ENCODE results near the gene MTHFD2. TPM values are rescaled to one million over a fixed set of nuclear protein-coding genes. Genes with fewer than 3 reads are reported as not detected.

Gene MTHFD2
- total RNA-seq, 3 donors from 2014 or later (not counting 1 experiment from before 2014, with no cell fraction given): 28.7 to 41.1 (median 40.5) TPM

DNA sequence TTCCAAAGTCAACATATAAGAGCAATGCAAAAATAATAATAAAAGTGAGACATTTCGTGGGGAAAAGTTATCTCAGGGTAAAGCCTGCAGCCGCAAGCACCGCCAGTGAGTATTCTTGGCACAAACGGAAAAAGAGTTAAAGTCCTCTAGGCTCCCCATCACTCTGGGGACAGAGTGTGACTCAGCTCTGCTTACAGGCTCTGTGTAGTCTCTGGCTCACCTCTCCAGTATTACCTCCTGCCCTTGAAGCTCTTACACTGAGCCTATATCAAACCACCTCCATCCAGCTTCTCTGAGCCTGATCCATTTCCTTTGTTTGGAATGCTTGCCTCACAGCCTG lies 55.5 kb downstream of the MTHFD2 start:
- ATAC-seq (no peak), DNase-seq (no peak)
- H3K4me3 Mint-ChIP-seq: no peak overlapping the region
- no peak overlapping the region for H3K27ac ChIP-seq (ENCODE audit: low read length)
- H3K9me3 ChIP-seq (ENCODE audit: control insufficient read depth, insufficient read depth, low read length): no peaks in the 10 kb centered on the region
- no peak overlapping the region for H3K4me3 ChIP-seq (ENCODE audit: low read length)
- no peaks in the 10 kb centered on the region for H3K36me3 ChIP-seq (ENCODE audit: control insufficient read depth, insufficient read depth, low read length)
- WGBS (ENCODE audit: insufficient coverage): 90% methylated on average over 4 of the region's 4 CpGs
- intact Hi-C loops (cut with micrococcal nuclease): no loop called here
- TF ChIP-seq, protein P1, sequence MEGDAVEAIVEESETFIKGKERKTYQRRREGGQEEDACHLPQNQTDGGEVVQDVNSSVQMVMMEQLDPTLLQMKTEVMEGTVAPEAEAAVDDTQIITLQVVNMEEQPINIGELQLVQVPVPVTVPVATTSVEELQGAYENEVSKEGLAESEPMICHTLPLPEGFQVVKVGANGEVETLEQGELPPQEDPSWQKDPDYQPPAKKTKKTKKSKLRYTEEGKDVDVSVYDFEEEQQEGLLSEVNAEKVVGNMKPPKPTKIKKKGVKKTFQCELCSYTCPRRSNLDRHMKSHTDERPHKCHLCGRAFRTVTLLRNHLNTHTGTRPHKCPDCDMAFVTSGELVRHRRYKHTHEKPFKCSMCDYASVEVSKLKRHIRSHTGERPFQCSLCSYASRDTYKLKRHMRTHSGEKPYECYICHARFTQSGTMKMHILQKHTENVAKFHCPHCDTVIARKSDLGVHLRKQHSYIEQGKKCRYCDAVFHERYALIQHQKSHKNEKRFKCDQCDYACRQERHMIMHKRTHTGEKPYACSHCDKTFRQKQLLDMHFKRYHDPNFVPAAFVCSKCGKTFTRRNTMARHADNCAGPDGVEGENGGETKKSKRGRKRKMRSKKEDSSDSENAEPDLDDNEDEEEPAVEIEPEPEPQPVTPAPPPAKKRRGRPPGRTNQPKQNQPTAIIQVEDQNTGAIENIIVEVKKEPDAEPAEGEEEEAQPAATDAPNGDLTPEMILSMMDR (IDR thresholded peaks at IDR 0.05): no peak
- H3K4me1 ChIP-seq (ENCODE audit: control insufficient read depth, insufficient read depth, low read length): peaks cover 5% of the 10 kb centered on the region
- H3K27me3 Mint-ChIP-seq (ENCODE audit: low read depth in 2 of 2): no peaks in the 10 kb centered on the region
- peaks cover 0 to 3% of the 10 kb centered on the region in 2 donors for H3K4me1 Mint-ChIP-seq
- H3K27ac Mint-ChIP-seq: no peak overlapping the region
- H3K36me3 Mint-ChIP-seq: no peaks in the 10 kb centered on the region
- no peaks in the 10 kb centered on the region for H3K9me3 Mint-ChIP-seq
- no peaks in the 10 kb centered on the region for H3K27me3 ChIP-seq (ENCODE audit: control insufficient read depth, insufficient read depth, low read length)

DNA sequence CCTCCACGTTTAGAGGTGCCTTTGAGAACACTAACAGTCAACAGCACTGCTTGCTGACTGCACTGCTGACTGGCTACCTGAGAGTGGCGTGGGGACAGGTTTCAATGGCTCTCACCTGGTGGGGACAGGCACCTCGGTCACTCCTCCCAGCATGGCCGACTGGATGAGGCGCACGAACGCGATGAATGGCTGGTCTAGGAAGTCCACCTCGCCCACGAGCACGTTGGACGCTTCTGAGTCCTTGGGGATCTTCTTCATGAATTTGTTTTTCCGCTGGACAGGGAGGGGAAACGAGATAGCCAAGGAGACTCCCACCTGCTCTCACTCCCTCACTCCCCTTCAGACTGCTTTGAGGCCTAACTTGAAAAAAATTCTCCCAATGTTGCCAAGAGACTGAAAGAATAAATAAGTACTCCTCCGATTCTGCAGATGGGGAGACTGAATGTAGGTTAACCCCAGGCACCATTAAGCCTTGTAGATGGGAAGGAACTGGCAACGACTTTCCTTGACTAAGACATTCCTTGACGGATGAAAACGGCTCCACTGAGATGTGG lies 57.3 kb downstream of the MTHFD2 start:
- no peak overlapping the region for H3K4me3 ChIP-seq (ENCODE audit: low read length)
- WGBS (ENCODE audit: insufficient coverage): 89% methylated on average over 18 of the region's 18 CpGs
- Mint-ChIP-seq H3K9me3 (no peaks in the 10 kb centered on the region), H3K4me1 (no peaks in the 10 kb centered on the region), H3K4me3 (no peak overlapping the region), H3K27me3 (ENCODE audit: low read depth in 2 of 2) (no peaks in the 10 kb centered on the region), H3K27ac (no peak overlapping the region), H3K36me3 (no peaks in the 10 kb centered on the region)
- H3K9me3 ChIP-seq (ENCODE audit: control insufficient read depth, insufficient read depth, low read length): no peaks in the 10 kb centered on the region
- intact Hi-C loops (cut with micrococcal nuclease): no loop called here
- no peaks in the 10 kb centered on the region for H3K36me3 ChIP-seq (ENCODE audit: control insufficient read depth, insufficient read depth, low read length)
- no peaks in the 10 kb centered on the region for H3K4me1 ChIP-seq (ENCODE audit: control insufficient read depth, insufficient read depth, low read length)
- no peaks in the 10 kb centered on the region for H3K27me3 ChIP-seq (ENCODE audit: control insufficient read depth, insufficient read depth, low read length)
- no peak overlapping the region for H3K27ac ChIP-seq (ENCODE audit: low read length)
- no peak for ATAC-seq
- DNase-seq: no peak
- TF ChIP-seq, protein P1 (IDR thresholded peaks at IDR 0.05): no peak

DNA sequence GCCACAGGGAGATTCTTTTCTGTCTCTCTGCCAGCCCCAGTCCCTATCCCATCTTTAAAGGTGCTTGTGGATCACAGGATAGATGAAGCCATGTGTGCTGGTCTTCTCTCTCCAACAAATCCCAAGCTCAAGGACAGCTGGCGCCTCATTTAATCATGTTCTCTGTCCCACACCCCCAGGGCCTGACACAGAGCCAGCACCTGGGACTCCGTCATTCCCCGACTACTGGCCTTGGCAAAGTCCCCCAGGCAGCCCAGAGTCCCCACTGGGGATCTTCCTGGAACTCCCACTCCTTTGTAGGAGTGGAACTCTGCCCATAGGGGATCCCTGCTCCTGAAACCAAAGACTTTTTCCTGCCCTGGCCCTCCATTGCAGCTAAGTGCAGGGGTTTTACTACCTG lies 60.8 kb downstream of the MTHFD2 start:
- H3K9me3 Mint-ChIP-seq: no peaks in the 10 kb centered on the region
- no peak for ATAC-seq
- Histone ChIP-seq H3K36me3 (ENCODE audit: control insufficient read depth, insufficient read depth, low read length) (no peaks in the 10 kb centered on the region), H3K27me3 (ENCODE audit: control insufficient read depth, insufficient read depth, low read length) (no peaks in the 10 kb centered on the region), H3K4me1 (ENCODE audit: control insufficient read depth, insufficient read depth, low read length) (no peaks in the 10 kb centered on the region), H3K4me3 (ENCODE audit: low read length) (no peak overlapping the region), H3K27ac (ENCODE audit: low read length) (no peak overlapping the region), H3K9me3 (ENCODE audit: control insufficient read depth, insufficient read depth, low read length) (no peaks in the 10 kb centered on the region)
- no peak overlapping the region for H3K27ac Mint-ChIP-seq
- no peak overlapping the region for H3K4me3 Mint-ChIP-seq
- TF ChIP-seq, protein P1 (IDR thresholded peaks at IDR 0.05): no peak
- intact Hi-C loops (cut with micrococcal nuclease): no loop called here
- no peaks in the 10 kb centered on the region for H3K27me3 Mint-ChIP-seq (ENCODE audit: low read depth in 2 of 2)
- WGBS (ENCODE audit: insufficient coverage): 98% methylated on average over 3 of the region's 3 CpGs
- H3K4me1 Mint-ChIP-seq: no peaks in the 10 kb centered on the region
- no peaks in the 10 kb centered on the region for H3K36me3 Mint-ChIP-seq
- no peak for DNase-seq

DNA sequence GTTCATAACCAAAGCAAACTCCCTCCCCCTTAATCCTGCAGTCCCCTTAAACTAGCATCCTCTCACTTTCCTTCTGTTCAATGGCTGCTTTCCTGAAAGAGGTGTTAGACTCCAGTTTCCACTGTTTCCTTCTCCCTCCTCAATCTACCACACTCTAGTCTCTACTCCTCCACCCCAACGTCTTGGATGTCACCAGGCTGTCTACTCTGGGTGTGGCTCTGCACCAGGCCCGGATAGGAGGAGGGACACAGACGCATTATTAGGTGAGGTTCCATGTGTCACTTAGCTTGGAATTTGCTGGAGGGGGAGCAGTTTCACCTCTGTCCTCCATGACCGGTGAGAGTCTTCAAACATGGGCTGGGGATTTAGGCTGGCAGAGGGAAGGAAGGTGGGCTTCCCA lies 61.3 kb downstream of the MTHFD2 start:
- Mint-ChIP-seq H3K4me1 (no peaks in the 10 kb centered on the region), H3K9me3 (no peaks in the 10 kb centered on the region), H3K4me3 (no peak overlapping the region), H3K27ac (no peak overlapping the region), H3K27me3 (ENCODE audit: low read depth in 2 of 2) (no peaks in the 10 kb centered on the region), H3K36me3 (no peaks in the 10 kb centered on the region)
- no peak for DNase-seq
- Histone ChIP-seq H3K27ac (ENCODE audit: low read length) (no peak overlapping the region), H3K36me3 (ENCODE audit: control insufficient read depth, insufficient read depth, low read length) (no peaks in the 10 kb centered on the region), H3K4me3 (ENCODE audit: low read length) (no peak overlapping the region), H3K9me3 (ENCODE audit: control insufficient read depth, insufficient read depth, low read length) (no peaks in the 10 kb centered on the region), H3K27me3 (ENCODE audit: control insufficient read depth, insufficient read depth, low read length) (no peaks in the 10 kb centered on the region), H3K4me1 (ENCODE audit: control insufficient read depth, insufficient read depth, low read length) (no peaks in the 10 kb centered on the region)
- TF ChIP-seq, protein P1 (IDR thresholded peaks at IDR 0.05): no peak
- ATAC-seq: no peak
- 96% methylated on average over 3 of the region's 4 CpGs for WGBS (ENCODE audit: insufficient coverage)
- intact Hi-C loops (cut with micrococcal nuclease): no loop called here

Data from natural killer cell (primary cell).